ENCODE data around the gene ECI1.

Gene ECI1

DNA sequence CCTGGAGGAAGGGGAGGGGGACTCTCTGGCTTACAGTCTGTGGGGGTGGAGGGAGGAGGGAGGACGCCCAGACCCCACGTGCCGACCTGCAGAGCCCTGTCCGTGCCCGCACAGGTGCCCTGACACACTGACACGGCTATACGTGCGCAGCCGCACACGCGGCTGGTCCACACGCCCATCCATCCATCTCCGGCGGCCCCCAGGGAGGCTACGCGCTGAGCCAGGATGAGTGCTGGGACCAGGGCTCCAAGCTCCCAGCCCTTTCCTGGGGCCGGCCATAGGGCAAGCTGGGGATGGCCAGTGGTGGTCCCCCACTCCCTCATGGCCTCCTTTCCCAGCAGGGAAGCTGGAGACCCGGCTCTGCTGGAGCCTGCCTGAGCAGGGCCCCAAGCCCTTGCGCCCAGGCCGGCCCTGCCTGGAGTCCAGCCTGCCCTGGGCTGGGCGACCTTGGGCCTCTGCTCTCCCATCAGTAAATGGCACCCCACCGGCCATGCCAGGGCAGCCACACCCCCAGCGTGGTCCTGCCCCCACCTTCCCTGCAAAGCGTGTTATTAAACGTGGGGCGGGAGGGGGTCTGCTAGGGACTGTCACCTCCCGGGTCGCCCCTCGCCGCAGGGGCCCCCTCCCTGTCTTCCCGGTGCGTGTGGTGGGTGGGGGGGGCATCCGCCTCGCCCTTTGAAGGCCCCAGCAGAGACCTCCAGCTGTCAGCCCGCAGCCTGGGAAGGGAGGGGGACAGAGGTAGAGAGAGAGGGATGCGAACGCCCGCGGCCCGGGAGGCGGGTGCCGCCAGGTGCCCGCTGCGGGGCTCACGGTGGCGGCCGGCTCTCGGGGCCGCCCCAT lies 55.8 kb downstream of the ECI1 start:
- DNase-seq (ENCODE audit: low read depth in 2 of 2): no peak

- no peak for DNase-seq (ENCODE audit: low read depth in 2 of 2)
Measured at GRCh38 chr16:2194852-2195321, 56.5 kb downstream of the ECI1 start.

DNA sequence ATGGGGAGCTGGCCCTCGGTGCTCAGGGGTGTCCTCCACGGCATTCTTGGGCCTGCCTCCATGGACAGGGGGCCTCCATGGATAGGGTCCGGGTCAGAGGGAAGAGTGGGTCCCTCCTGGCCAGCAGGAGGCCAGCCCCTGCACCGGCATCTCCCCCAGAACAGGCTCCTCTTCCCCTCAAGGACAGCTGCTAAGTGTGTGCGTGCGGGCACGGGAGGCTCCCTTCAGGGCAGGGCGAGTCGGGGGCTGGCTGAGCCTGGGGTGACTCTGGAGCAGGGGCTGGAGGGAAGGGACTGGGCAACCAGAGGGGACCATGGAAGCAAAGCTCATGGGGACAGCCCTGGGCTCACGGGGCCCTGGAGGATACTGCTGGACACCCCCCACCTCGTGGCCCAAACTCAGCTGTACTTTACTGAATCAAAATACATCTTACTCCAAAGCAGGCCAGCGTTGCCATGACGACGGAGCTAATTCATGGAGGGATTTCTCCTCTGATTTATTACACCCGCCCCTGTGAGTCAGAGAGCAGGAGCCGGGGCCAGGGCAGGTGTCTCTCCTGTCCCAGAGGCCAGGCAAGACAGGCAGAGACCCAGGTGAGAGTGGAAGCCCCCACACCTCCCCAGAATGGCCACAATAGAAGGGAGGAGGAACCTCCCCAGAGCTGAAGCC lies 57.1 kb downstream of the ECI1 start:
- DNase-seq (ENCODE audit: low read depth in 2 of 2): no peak

GRCh38 chr16:2191446-2191706 lies 60.0 kb downstream of the ECI1 start:
- no peak for DNase-seq (ENCODE audit: low read depth in 2 of 2)

GRCh38 chr16:2190659-2191445 lies 60.5 kb downstream of the ECI1 start:
- no peak for DNase-seq (ENCODE audit: low read depth in 2 of 2)

- DNase-seq (ENCODE audit: low read depth in 2 of 2): no peak
Measured at GRCh38 chr16:2190002-2190658, 61.3 kb downstream of the ECI1 start.
